SHP77 (cell line): ENCODE measurements around the gene RPL11.
"Not testable (repeated sequence)": the region's sequence is repeated elsewhere in the genome, so short reads cannot be mapped to it uniquely, and the experiment has no call there.

Experiments
- DNase-seq, 2 experiments: peaks; one replicate each; lab custom pipeline; 2025; lab: John Stamatoyannopoulos, UW

Gene RPL11

DNA sequence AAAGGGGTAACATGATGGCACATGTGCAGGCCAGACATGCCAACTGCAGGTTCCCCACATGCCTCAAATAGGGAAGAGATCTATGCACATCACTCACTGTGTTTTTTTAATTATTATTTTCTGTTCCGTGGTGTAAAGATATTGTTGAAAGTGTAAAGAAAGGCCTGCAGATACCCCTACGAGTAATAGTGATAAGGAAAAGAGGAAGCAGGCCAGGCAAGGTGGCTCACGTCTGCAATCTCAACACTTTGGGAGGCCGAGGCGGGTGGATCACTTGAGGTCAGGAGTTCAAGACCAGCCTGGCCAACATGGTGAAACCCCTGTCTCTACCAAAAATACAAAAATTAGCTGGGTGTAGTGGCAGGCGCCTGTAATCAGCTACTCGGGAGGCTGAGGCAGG is 6.4 kb upstream of the RPL11 start:
- not testable (repeated sequence) for DNase-seq

DNA sequence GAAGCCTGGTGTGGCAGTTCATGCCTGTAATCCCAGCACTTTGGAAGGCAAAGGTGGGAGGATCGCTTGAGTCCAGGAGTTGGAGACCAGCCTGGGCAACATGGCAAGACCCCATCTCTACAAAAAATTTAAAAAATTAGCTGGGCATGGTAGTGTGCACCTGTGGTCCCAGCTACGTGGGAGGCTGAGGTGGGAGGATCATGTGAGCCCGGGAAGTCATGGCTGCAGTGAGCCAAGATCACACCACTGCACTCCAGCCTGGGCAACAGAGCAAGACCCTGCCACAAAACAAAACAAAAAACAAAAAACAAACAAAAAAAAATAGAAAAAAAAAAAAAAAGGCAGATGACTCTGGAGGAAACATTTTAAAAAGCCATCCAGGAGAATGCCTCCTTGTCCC is 3.9 kb upstream of the RPL11 start:
- DNase-seq: not testable (repeated sequence)

DNA sequence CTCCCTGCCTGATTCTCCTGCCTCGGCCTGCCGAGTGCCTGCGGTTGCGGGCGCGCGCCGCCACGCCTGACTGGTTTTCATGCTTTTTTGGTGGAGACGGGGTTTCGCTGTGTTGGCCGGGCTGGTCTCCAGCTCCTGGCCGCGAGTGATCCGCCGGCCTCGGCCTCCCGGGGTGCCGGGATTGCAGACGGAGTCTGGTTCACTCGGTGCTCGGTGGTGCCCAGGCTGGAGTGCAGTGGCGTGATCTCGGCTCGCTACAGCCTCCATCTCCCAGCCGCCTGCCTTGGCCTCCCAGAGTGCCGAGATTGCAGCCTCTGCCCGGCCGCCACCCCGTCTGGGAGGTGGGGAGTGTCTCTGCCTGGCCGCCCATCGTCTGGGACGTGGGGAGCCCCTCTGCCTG is 3.3 kb upstream of the RPL11 start:
- not testable (repeated sequence) for DNase-seq

DNA sequence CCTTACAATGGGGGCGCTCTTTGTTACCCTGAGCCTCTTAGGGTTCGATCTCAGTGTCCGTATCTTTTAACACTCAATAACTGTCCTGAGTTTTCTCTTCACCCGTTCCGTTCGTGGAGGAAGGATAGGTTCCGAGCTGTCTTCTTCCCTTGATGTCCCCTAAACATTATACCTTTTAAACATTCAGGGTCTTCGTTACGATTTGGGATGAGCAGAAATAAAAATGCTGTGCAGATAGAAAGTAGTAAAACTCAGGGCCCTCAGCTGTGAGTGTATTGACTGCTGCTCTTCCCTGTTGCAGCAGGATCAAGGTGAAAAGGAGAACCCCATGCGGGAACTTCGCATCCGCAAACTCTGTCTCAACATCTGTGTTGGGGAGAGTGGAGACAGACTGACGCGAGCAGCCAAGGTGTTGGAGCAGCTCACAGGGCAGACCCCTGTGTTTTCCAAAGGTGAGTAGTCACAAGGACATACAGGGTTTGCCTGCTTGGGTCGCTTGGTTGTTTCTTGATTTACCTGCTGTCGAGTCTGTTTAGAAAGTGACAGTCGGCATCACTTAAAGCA is 784 bp downstream of the RPL11 start:
- no peak for DNase-seq

GRCh38 chr1:23693599-23693998 is 2.0 kb downstream of the RPL11 start:
- no peak for DNase-seq

DNA sequence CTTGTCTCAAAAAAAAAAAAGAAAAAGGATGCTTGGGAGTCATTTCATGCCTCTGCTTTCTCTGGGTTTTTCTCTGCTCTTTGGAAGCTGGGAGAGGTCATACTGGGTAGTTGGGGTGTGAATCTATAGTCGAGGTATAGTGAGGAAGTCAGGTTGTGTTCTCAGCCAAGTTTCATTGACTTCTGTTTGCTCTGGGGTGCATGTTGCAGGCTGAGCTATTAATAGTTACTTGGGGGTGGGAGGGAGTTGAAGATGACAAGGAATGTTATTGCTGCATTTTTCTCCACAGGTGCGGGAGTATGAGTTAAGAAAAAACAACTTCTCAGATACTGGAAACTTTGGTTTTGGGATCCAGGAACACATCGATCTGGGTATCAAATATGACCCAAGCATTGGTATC is 2.8 kb downstream of the RPL11 start:
- DNase-seq: no peak

GRCh38 chr1:23695667-23696066 is 4.1 kb downstream of the RPL11 start:
- no peak for DNase-seq

- no peak for DNase-seq
Measured at GRCh38 chr1:23696335-23696989, 4.9 kb downstream of the RPL11 start.

GRCh38 chr1:23698466-23698865 is 6.9 kb downstream of the RPL11 start:
- no peak for DNase-seq

DNA sequence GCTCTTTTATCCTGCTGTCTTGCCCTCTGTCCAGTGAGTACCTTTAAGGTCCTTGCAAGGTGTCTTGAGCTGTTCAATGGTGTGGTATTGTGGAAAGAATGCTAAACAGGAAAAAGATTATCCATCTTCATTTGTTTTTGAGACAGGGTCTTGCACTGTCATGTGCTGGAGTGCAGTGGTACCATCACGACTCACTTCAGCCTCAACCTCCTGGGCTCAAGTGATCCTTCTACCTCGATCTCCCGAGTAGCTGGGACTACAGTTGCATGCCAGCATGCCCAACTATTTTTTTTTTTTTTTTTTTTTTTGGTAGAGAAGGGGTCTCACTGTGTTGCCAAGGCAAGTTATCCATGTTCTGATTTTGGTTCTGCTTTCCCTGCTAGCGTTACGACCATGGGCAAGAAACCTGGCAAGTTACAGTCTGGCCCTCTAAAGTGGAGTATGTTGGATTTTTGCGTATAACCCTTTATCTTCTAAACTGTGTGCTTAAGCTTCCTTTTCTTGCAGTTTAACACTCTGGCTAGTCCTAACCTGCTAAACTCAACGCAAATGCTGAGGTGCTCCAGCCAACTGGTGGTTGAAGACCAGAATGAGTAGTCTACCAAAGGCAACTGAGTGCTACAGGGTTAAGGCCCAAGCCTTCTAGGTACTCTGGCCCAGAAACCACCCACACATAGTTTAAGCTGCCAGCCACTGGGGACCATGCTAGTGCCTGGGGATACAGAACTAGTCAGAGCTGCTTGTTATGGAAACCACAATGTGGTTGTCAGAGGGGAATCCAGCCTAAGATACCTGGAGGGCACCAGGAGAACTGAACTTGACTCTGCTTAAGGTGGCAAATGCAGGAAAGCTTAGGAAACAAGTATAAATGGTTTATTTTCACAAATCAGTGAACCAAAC is 7.9 kb downstream of the RPL11 start:
- no peak for DNase-seq

DNA sequence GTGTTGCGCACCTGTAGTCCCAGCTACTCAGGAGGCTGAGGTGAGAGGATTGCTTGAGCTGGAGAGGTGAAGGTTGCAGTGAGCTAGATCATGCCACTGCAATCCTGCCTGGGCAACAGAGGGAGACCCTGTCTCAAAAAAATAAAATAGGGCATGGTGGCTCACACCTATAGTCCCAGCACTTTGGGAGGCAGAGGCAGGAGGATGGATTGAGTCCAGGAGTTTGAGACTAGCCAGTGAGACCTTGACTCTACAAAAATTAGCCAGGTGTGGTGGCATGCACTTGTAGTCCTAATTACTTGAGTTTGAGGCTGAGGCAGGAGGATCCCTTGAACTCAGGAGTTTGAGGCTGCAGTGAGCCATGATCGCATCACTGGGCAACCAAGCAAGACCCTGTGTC is 9.7 kb downstream of the RPL11 start:
- DNase-seq: no peak

DNA sequence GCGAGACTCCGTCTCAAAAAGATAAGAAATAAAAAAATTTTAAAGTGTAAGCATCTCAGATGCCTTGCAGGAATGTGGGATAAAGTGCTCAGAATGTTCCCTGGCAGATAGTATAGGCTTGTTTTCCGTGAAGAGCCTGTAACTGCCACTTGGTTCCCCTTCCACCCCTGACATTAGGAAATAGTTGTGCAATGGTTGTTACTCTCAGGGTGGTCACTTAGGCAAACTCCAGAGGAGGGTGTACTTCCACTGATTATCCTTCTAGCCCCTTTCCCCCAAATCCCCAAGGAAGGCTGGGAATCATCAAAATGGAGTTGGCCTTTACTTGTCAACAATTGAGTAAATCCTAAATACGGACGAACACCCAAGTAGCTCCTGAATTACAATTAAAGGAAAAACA is 10.4 kb downstream of the RPL11 start:
- no peak for DNase-seq

GRCh38 chr1:23704834-23705495 is 13.4 kb downstream of the RPL11 start:
- DNase-seq: no peak

- DNase-seq: no peak
Measured at GRCh38 chr1:23709229-23709628, 17.6 kb downstream of the RPL11 start.

DNA sequence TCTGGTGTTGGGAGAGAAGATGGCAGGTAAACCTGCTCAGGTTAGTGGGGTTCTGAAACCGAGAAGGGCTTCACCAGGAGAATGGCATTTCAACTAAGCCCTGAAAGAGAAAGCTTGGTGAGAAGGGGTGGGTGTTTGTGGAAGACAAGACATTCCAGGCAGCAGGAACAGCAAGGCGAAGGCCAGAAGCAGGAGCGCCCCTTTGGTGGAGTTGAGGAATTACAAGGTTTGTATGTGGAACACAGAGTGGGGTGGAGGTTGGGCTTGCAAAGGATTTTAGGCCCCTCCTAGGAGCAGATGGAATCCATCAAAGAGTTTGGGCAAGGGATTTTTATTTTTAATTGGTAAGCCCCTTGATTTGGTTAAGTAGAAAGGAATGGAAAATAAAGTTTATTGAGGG is 26.9 kb downstream of the RPL11 start:
- peak; percentile 20 to 55 for DNase-seq

GRCh38 chr1:23719162-23719820 is 27.7 kb downstream of the RPL11 start:
- DNase-seq: peak; percentile 47 to 53

- no peak for DNase-seq
Measured at GRCh38 chr1:23720256-23720995, 28.8 kb downstream of the RPL11 start.

DNA sequence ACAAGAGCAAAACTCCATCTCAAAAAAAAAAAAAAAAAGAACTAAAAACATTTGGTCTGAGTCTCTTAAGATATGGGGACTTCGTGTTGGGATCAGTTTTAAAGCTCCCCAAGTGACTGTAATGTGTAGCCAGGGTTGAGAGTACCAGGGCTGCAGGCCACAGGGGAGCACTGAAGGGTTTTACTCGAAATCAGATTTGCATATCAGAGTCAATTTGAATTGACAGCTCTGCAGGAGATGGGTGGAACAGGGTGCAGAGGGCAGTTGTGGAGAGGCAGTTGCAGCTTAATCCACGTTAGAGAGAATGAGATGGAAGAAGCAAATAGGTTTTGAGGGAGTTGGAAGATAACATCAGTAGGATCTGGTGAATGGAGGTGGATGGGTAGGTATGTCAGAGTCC is 31.0 kb downstream of the RPL11 start:
- DNase-seq: no peak

GRCh38 chr1:23726686-23727085 is 35.1 kb downstream of the RPL11 start:
- DNase-seq: no peak

GRCh38 chr1:23727362-23727811 is 35.8 kb downstream of the RPL11 start:
- DNase-seq: no peak
